Measurements from ENCODE around the gene EIF5.

The EIF5 gene

GRCh38 chr14:103333754-103334643 lies at the start of gene EIF5:
EIF5 (plus strand) TSS chr14:103334237; CDS start chr14:103335861, 1,624 bp downstream.
- DNase-seq (ENCODE audit: low read depth), result peak; percentile 90

GRCh38 chr14:103284574-103285467 lies 49.2 kb upstream of the EIF5 start:
- no peak for DNase-seq (ENCODE audit: low read depth)

- no peak for DNase-seq (ENCODE audit: low read depth)
Measured at GRCh38 chr14:103286460-103286859, 47.6 kb upstream of the EIF5 start.

GRCh38 chr14:103286968-103287850 lies 46.8 kb upstream of the EIF5 start:
- DNase-seq (ENCODE audit: low read depth), result no peak

GRCh38 chr14:103288076-103288766 lies 45.8 kb upstream of the EIF5 start:
- no peak for DNase-seq (ENCODE audit: low read depth)

GRCh38 chr14:103290056-103290455 lies 44.0 kb upstream of the EIF5 start:
- DNase-seq (ENCODE audit: low read depth), result no peak

GRCh38 chr14:103290494-103290893 lies 43.5 kb upstream of the EIF5 start:
- DNase-seq (ENCODE audit: low read depth), result no peak

GRCh38 chr14:103290961-103291360 lies 43.1 kb upstream of the EIF5 start:
- no peak for DNase-seq (ENCODE audit: low read depth)

- peak; percentile 53 for DNase-seq (ENCODE audit: low read depth)
Measured at GRCh38 chr14:103292426-103293374, 41.3 kb upstream of the EIF5 start.

- no peak for DNase-seq (ENCODE audit: low read depth)
Measured at GRCh38 chr14:103293465-103293864, 40.6 kb upstream of the EIF5 start.

- DNase-seq (ENCODE audit: low read depth), result no peak
Measured at GRCh38 chr14:103294091-103294490, 39.9 kb upstream of the EIF5 start.

- DNase-seq (ENCODE audit: low read depth), result no peak
Measured at GRCh38 chr14:103296007-103296406, 38.0 kb upstream of the EIF5 start.

- DNase-seq (ENCODE audit: low read depth), result no peak
Measured at GRCh38 chr14:103296987-103297386, 37.0 kb upstream of the EIF5 start.

- DNase-seq (ENCODE audit: low read depth), result no peak
Measured at GRCh38 chr14:103298620-103299019, 35.4 kb upstream of the EIF5 start.

- DNase-seq (ENCODE audit: low read depth), result no peak
Measured at GRCh38 chr14:103301512-103302354, 32.3 kb upstream of the EIF5 start.

GRCh38 chr14:103302966-103303365 lies 31.1 kb upstream of the EIF5 start:
- no peak for DNase-seq (ENCODE audit: low read depth)

GRCh38 chr14:103304706-103305105 lies 29.3 kb upstream of the EIF5 start:
- DNase-seq (ENCODE audit: low read depth), result no peak

GRCh38 chr14:103308717-103309616 lies 25.1 kb upstream of the EIF5 start:
- no peak for DNase-seq (ENCODE audit: low read depth)

All from stimulated activated CD8-positive, alpha-beta memory T cell treated with anti-CD3 and anti-CD28 coated beads, Interleukin-15, amount 100 ng/mL, for 24 hours (primary cell).